Purkinje cell (primary cell): ENCODE measurements around the gene ALS2CL. TPM values are rescaled to one million over a fixed set of nuclear protein-coding genes. Genes with fewer than 3 reads are reported as not detected.

Source experiments
- polyA plus RNA-seq: library from polyadenylated mRNA; unstranded; fragments of >200 nt; fragmentation: Nextera tagmentation; gene quantifications from 2 replicates; pipeline ENCODE4 v1.2.1, GENCODE V29; 2014

Gene ALS2CL
- not detected in 2 replicates for polyA plus RNA-seq

GRCh38 chr3:46693038-46693891 is at the start of gene ALS2CL:
Gene ALS2CL (minus strand): TSS chr3:46693679. CDS start chr3:46689440, 4,239 bp downstream.

GRCh38 chr3:46717447-46718231 is 24.2 kb upstream of the ALS2CL start, which contains the start of gene PRSS50:
Gene PRSS50 (minus strand): TSS chr3:46717869. CDS start chr3:46717824, 45 bp downstream.

GRCh38 chr3:46701181-46701939 is 7.9 kb upstream of the ALS2CL start, which contains the start of gene TMIE:
Gene TMIE (plus strand): TSS chr3:46701392. CDS start chr3:46701488, 96 bp downstream.

Other genes starting within 250 kb of the ALS2CL start
- gene LTF, start 228.8 kb downstream of the ALS2CL start, polyA plus RNA-seq = not detected in 2 replicates
- not detected in 2 replicates for gene RTP3, start 195.7 kb downstream of the ALS2CL start, polyA plus RNA-seq
- 0.04 and 1.6 TPM in 2 replicates for gene LRRC2, start 127.4 kb downstream of the ALS2CL start, polyA plus RNA-seq
- gene FAM240A, start 81.2 kb downstream of the ALS2CL start, polyA plus RNA-seq = not detected in 2 replicates
- 0.13 and 0.42 TPM in 2 replicates for gene TMIE, start 7.7 kb upstream of the ALS2CL start, polyA plus RNA-seq
- not detected in 2 replicates for gene PRSS50, start 24.2 kb upstream of the ALS2CL start, polyA plus RNA-seq
- 0.27 TPM in 1 of 2 replicates, not detected in the other for gene MYL3, start 169.8 kb upstream of the ALS2CL start, polyA plus RNA-seq
- 2.5 and 3.0 TPM in 2 replicates for gene PTH1R, start 184.0 kb upstream of the ALS2CL start, polyA plus RNA-seq